ENCODE measurements around the gene CTNNA3.

GRCh38 chr10:66329147-66329546 is 1366.8 kb downstream of the CTNNA3 start:
- no peak for TF ChIP-seq CTCF (IDR thresholded peaks at IDR 0.05)
- TF ChIP-seq POLR2A (IDR thresholded peaks at IDR 0.05), result no peak

Measured in uterus (tissue), 2 donors.